NCI-H2171 (cell line): Measurements from ENCODE around the gene ACCSL.

ENCODE experiments used
- DNase-seq: peaks from one replicate; lab custom pipeline; 2025; lab: John Stamatoyannopoulos, UW

ACCSL gene

GRCh38 chr11:44058275-44058674 lies 10.5 kb downstream of the ACCSL start:
- no peak for DNase-seq

- DNase-seq, result no peak
Observed at GRCh38 chr11:44065161-44065661, 17.4 kb downstream of the ACCSL start.

- peak; percentile 83 for DNase-seq
Observed at GRCh38 chr11:44065841-44066731, 18.3 kb downstream of the ACCSL start, which contains the start of gene ACCS. TSS of gene ACCS (plus strand) at chr11:44066270. CDS start at chr11:44067628, 1,358 bp downstream.

- DNase-seq, result no peak
Observed at GRCh38 chr11:44066732-44067141, 19.0 kb downstream of the ACCSL start.

GRCh38 chr11:44067266-44067665 lies 19.5 kb downstream of the ACCSL start:
- DNase-seq, result no peak

- DNase-seq, result no peak
Observed at GRCh38 chr11:44068180-44068579, 20.4 kb downstream of the ACCSL start.

GRCh38 chr11:44071157-44071556 lies 23.4 kb downstream of the ACCSL start:
- no peak for DNase-seq

- no peak for DNase-seq
Observed at GRCh38 chr11:44072757-44073658, 25.2 kb downstream of the ACCSL start.

GRCh38 chr11:44078794-44079193 lies 31.0 kb downstream of the ACCSL start:
- DNase-seq, result no peak

- DNase-seq, result no peak
Observed at GRCh38 chr11:44079376-44079775, 31.6 kb downstream of the ACCSL start.

- no peak for DNase-seq
Observed at GRCh38 chr11:44080951-44081350, 33.2 kb downstream of the ACCSL start.

- DNase-seq, result no peak
Observed at GRCh38 chr11:44082645-44083044, 34.9 kb downstream of the ACCSL start.

GRCh38 chr11:44083433-44083832 lies 35.7 kb downstream of the ACCSL start:
- DNase-seq, result no peak

- no peak for DNase-seq
Observed at GRCh38 chr11:44083906-44084305, 36.1 kb downstream of the ACCSL start.

GRCh38 chr11:44085330-44085729 lies 37.5 kb downstream of the ACCSL start:
- no peak for DNase-seq

- no peak for DNase-seq
Observed at GRCh38 chr11:44088377-44088776, 40.6 kb downstream of the ACCSL start.

- no peak for DNase-seq
Observed at GRCh38 chr11:44088871-44089270, 41.1 kb downstream of the ACCSL start.

GRCh38 chr11:44090539-44090938 lies 42.8 kb downstream of the ACCSL start:
- no peak for DNase-seq

GRCh38 chr11:44094260-44094868 lies 46.6 kb downstream of the ACCSL start:
- DNase-seq, result peak; percentile 75

- DNase-seq, result peak; percentile 73
Observed at GRCh38 chr11:44095506-44096359, 48.0 kb downstream of the ACCSL start, which contains the start of gene EXT2. TSS of gene EXT2 (plus strand) at chr11:44095678. CDS start at chr11:44107713, 12,035 bp downstream.
